Right atrium auricular region (tissue), 2 donors: ENCODE results near the gene TAB2. TPM values are rescaled to one million over a fixed set of nuclear protein-coding genes. Genes with fewer than 3 reads are reported as not detected.

ENCODE experiments used
- DNase-seq: peaks from one replicate; pipeline ENCODE4 v3.0.0-alpha.2; 2019; ENCODE audit warnings: low spot score
- H3K27ac ChIP-seq, 2 donors: fragments of 200-600 bp; sonication (generic); 1 replicate in 1 of 2; 2 replicates in 1 of 2; pipeline ENCODE4 v1.5.1; 2016 to 2019
- H3K27me3 ChIP-seq, 2 donors: fragments of 200-600 bp; sonication (generic); one replicate each; pipeline versions ENCODE4 v1.5.1 to v1.6.0; 2017 to 2019
- H3K36me3 ChIP-seq: fragments of 200-600 bp; sonication (generic); one replicate; pipeline ENCODE4 v1.5.1; 2016
- H3K4me1 ChIP-seq, 2 donors: fragments of 200-600 bp; sonication (generic); one replicate each; pipeline versions ENCODE4 v1.5.1 to v1.6.0; 2017 to 2019
- H3K4me3 ChIP-seq, 2 donors: fragments of 200-600 bp; sonication (generic); 1 replicate in 1 of 2; 2 replicates in 1 of 2; pipeline ENCODE4 v1.5.1; 2017 to 2019; ENCODE audit warnings: mild to moderate bottlenecking in 1 of 2, moderate library complexity in 1 of 2
- H3K9me3 ChIP-seq, 2 donors: fragments of 200-600 bp; sonication (generic); one replicate each; pipeline ENCODE4 v1.5.1; 2019
- CTCF ChIP-seq, 2 donors: fragments of 200-600 bp; sonication (generic); IDR thresholded peaks; one replicate each; pipeline ENCODE4 v1.5.1; 2019; ENCODE audit warnings: antibody characterized with exemption in 2 of 2
- total RNA-seq, 2 donors: library from RNA; depleted of rRNA; stranded (reverse); fragments of >200 nt; gene quantifications; one replicate each; pipeline ENCODE4 v1.1.0, GENCODE V29; 2016

TAB2 gene
- total RNA-seq, 2 donors from 2014 or later: 51.8 to 58.5 TPM

- H3K27ac ChIP-seq: no peak overlapping the region
- peaks cover 0 to 41% of the 10 kb centered on the region in 2 donors for H3K4me1 ChIP-seq
- no peaks in the 10 kb centered on the region for H3K36me3 ChIP-seq
- no peak overlapping the region for H3K4me3 ChIP-seq
- no peak for DNase-seq
- no peak for TF ChIP-seq CTCF (IDR thresholded peaks at IDR 0.05)
- no peaks in the 10 kb centered on the region for H3K9me3 ChIP-seq
- no peaks in the 10 kb centered on the region for H3K27me3 ChIP-seq
These were observed 6.4 kb downstream of the TAB2 start for GRCh38 chr6:149323925-149324324.

GRCh38 chr6:149324428-149324827, 6.9 kb downstream of the TAB2 start:
- H3K27me3 ChIP-seq: no peaks in the 10 kb centered on the region
- TF ChIP-seq CTCF (IDR thresholded peaks at IDR 0.05): no peak
- no peaks in the 10 kb centered on the region for H3K9me3 ChIP-seq
- DNase-seq: no peak
- no peak overlapping the region for H3K4me3 ChIP-seq
- peaks cover 0 to 40% of the 10 kb centered on the region in 2 donors for H3K4me1 ChIP-seq
- no peaks in the 10 kb centered on the region for H3K36me3 ChIP-seq
- no peak overlapping the region for H3K27ac ChIP-seq

GRCh38 chr6:149325648-149326236, 8.2 kb downstream of the TAB2 start:
- TF ChIP-seq CTCF (IDR thresholded peaks at IDR 0.05): no peak
- no peak overlapping the region for H3K27ac ChIP-seq
- H3K4me3 ChIP-seq: no peak overlapping the region
- no peaks in the 10 kb centered on the region for H3K36me3 ChIP-seq
- no peaks in the 10 kb centered on the region for H3K9me3 ChIP-seq
- no peak for DNase-seq
- H3K4me1 ChIP-seq: peaks cover 0 to 36% of the 10 kb centered on the region in 2 donors
- H3K27me3 ChIP-seq: no peaks in the 10 kb centered on the region

GRCh38 chr6:149327638-149328037, 10.1 kb downstream of the TAB2 start:
- Histone ChIP-seq H3K4me1 (peaks cover 0 to 47% of the 10 kb centered on the region in 2 donors), H3K36me3 (no peaks in the 10 kb centered on the region), H3K27ac (no peak overlapping the region), H3K27me3 (no peaks in the 10 kb centered on the region), H3K4me3 (no peak overlapping the region), H3K9me3 (no peaks in the 10 kb centered on the region)
- no peak for DNase-seq
- TF ChIP-seq CTCF (IDR thresholded peaks at IDR 0.05): no peak

- Histone ChIP-seq H3K27me3 (no peaks in the 10 kb centered on the region), H3K36me3 (no peaks in the 10 kb centered on the region), H3K4me1 (peaks cover 0 to 48% of the 10 kb centered on the region in 2 donors), H3K27ac (no peak overlapping the region), H3K9me3 (no peaks in the 10 kb centered on the region), H3K4me3 (no peak overlapping the region)
- DNase-seq: no peak
- no peak for TF ChIP-seq CTCF (IDR thresholded peaks at IDR 0.05)
These were observed 10.6 kb downstream of the TAB2 start for GRCh38 chr6:149328083-149328482.

- H3K27me3 ChIP-seq: no peaks in the 10 kb centered on the region
These were observed 12.0 kb downstream of the TAB2 start for GRCh38 chr6:149329529-149329928.

More at GRCh38 chr6:149329529-149329928, 12.0 kb downstream of the TAB2 start:
- Histone ChIP-seq H3K36me3 (no peaks in the 10 kb centered on the region), H3K27ac (no peak overlapping the region), H3K4me1 (peaks cover 0 to 45% of the 10 kb centered on the region in 2 donors), H3K4me3 (no peak overlapping the region), H3K9me3 (no peaks in the 10 kb centered on the region)
- no peak for DNase-seq
- no peak for TF ChIP-seq CTCF (IDR thresholded peaks at IDR 0.05)
